ENCODE results near the gene FILIP1L. TPM values are rescaled to one million over a fixed set of nuclear protein-coding genes. Genes with fewer than 3 reads are reported as not detected.

The FILIP1L gene
- total RNA-seq, 3 donors from 2014 or later, result 8.9 to 37.0 (median 17.1) TPM

DNA sequence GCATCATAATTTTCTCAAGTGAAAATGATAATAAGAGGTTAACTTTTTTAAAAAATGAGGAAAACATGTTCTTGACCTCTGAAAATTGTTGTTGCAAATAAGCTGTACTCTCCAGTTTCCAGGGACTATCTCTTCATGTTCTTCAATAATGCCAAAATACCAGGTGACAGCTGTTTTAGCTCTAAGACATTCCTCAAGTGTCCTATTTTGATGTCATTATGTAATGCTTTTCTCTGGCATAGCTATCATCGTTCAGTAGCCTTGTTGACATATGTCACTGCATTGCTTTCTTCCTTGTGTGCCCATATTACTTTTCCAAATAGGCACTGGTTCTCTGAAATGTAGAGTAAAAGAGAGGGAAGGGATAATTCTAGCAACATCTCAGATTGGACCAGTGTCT is 5.7 kb upstream of the FILIP1L start:
- no peak for DNase-seq
- intact Hi-C loops (cut with DNase I, micrococcal nuclease), result no loop called here
- TF ChIP-seq, protein P1, sequence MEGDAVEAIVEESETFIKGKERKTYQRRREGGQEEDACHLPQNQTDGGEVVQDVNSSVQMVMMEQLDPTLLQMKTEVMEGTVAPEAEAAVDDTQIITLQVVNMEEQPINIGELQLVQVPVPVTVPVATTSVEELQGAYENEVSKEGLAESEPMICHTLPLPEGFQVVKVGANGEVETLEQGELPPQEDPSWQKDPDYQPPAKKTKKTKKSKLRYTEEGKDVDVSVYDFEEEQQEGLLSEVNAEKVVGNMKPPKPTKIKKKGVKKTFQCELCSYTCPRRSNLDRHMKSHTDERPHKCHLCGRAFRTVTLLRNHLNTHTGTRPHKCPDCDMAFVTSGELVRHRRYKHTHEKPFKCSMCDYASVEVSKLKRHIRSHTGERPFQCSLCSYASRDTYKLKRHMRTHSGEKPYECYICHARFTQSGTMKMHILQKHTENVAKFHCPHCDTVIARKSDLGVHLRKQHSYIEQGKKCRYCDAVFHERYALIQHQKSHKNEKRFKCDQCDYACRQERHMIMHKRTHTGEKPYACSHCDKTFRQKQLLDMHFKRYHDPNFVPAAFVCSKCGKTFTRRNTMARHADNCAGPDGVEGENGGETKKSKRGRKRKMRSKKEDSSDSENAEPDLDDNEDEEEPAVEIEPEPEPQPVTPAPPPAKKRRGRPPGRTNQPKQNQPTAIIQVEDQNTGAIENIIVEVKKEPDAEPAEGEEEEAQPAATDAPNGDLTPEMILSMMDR (IDR thresholded peaks at IDR 0.05), result no peak
- no peak for ATAC-seq
- Histone ChIP-seq H3K9me3 (no peaks in the 10 kb centered on the region), H3K36me3 (ENCODE audit: low read depth) (no peaks in the 10 kb centered on the region), H3K4me3 (no peak overlapping the region), H3K4me1 (ENCODE audit: low read depth) (no peaks in the 10 kb centered on the region)

DNA sequence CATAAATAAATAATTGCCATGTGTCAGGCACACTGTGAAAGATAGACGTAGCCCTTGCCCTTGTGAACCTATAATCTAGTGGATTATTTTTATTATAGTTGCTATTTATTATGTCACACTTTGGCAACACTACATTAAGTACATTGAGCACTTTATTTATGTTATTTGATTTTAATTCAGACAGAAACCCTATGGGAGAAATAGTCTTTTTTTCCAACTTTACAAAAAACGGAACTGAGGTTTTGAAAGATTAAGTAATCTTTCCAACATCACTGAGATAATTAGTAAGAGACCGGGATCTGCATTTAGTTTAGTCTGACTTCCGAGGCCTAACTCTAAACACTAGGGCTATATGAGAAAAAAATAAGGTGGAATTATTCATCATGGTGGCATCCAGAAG is 2.8 kb upstream of the FILIP1L start:
- intact Hi-C loops (cut with DNase I, micrococcal nuclease), result no loop called here
- DNase-seq (no peak), ATAC-seq (no peak)
- Histone ChIP-seq H3K9me3 (no peaks in the 10 kb centered on the region), H3K4me3 (no peak overlapping the region), H3K36me3 (ENCODE audit: low read depth) (no peaks in the 10 kb centered on the region), H3K4me1 (ENCODE audit: low read depth) (no peaks in the 10 kb centered on the region)
- TF ChIP-seq, protein P1 (IDR thresholded peaks at IDR 0.05), result no peak

DNA sequence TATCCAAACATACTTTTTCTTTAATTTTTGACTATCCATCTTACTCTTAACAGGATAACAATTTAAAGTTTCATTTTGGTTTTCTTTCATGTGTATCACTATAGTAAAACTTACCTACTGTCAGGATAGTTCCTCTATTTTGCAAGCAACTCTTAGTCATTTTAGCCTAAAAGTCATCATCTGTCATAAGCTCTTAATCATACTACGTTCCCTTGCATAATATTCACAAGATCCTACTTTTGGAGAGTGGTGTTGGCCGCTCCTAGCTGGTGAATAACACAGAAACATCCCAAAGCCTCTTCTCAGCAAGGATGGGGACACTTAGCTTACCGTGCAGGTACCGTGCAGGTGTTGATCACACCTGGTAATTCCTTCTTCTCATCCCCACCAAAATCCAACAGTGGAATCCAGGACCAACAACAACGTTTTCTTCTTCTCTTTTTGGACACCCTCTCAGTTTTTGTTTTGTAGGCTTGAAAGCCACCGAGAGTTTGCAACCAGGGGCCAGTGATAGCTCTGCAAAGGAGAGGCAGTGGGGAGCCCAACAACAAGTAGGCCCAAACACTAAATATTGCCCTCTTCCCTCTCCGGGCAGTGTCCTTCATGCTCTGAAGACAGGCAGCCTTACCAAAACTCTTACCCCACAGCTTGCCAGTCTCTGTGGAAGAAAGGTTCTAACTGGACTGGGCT is 433 bp downstream of the FILIP1L start:
- Histone ChIP-seq H3K9me3 (no peaks in the 10 kb centered on the region), H3K4me1 (ENCODE audit: low read depth) (no peaks in the 10 kb centered on the region), H3K4me3 (no peak overlapping the region), H3K36me3 (ENCODE audit: low read depth) (no peaks in the 10 kb centered on the region)
- ATAC-seq (no peak), DNase-seq (no peak)
- TF ChIP-seq, protein P1 (IDR thresholded peaks at IDR 0.05), result no peak
- intact Hi-C loops (cut with DNase I, micrococcal nuclease), result no loop called here

DNA sequence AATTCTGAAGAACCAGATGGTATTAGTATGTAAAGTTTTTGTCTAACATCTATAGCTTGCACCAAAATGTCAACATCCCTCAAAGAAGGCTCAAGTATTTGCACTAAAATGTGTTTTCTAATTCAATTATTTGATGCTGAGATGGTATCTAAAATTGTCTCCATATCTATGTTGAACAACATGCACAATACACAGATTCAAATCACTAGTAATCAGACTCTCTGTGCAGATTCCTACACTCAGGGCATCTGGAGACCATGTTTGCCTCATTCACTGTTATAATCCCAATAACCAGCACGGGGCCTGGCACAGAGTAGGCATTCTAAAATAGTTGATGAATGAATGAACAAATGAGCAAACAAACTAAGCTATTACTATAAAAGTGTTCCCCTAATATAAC is 2.6 kb downstream of the FILIP1L start:
- DNase-seq (no peak), ATAC-seq (no peak)
- Histone ChIP-seq H3K9me3 (no peaks in the 10 kb centered on the region), H3K4me3 (no peak overlapping the region), H3K4me1 (ENCODE audit: low read depth) (peaks cover 8% of the 10 kb centered on the region), H3K36me3 (ENCODE audit: low read depth) (no peaks in the 10 kb centered on the region)
- intact Hi-C loops (cut with DNase I, micrococcal nuclease), result no loop called here
- TF ChIP-seq, protein P1 (IDR thresholded peaks at IDR 0.05), result no peak

DNA sequence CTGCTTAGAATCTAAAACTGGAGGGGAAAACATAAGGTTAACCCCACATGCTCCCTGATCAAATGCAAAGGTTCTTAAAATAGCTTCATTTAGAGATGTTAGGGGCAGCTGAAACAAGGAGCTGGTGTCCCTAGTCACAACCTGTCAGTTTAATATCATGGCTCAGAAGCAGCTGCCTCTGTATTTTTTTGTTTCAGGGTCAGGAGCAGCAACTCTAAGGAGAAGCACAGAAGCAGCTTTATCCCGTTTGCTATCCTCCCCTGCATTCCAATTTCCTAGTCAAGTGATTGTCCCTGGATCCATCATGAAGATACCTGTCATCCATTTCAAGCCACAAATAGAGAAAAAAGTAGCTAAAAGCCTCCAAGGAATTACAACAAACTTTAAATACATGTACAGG is 4.1 kb downstream of the FILIP1L start:
- ATAC-seq (no peak), DNase-seq (no peak)
- TF ChIP-seq, protein P1 (IDR thresholded peaks at IDR 0.05), result no peak
- peaks cover 10% of the 10 kb centered on the region for H3K4me1 ChIP-seq (ENCODE audit: low read depth)
- intact Hi-C loops (cut with DNase I, micrococcal nuclease), result no loop called here
- H3K4me3 ChIP-seq, result no peak overlapping the region
- H3K9me3 ChIP-seq, result no peaks in the 10 kb centered on the region
- no peaks in the 10 kb centered on the region for H3K36me3 ChIP-seq (ENCODE audit: low read depth)
